Progenitor cell of endocrine pancreas (in vitro differentiated cells): ENCODE measurements around the gene OXCT2. TPM values are rescaled to one million over a fixed set of nuclear protein-coding genes. Genes with fewer than 3 reads are reported as not detected.

Experiments
- DNase-seq: peaks from one replicate; pipeline ENCODE4 v3.0.0; 2021; ENCODE audit warnings: low spot score; ENCODE audit not compliant: unreplicated experiment
- H3K27ac Mint-ChIP-seq: 2 replicates; pipeline ENCODE4 v1.8.0; 2021; ENCODE audit warnings: mild to moderate bottlenecking, moderate library complexity, mixed read lengths
- H3K27me3 Mint-ChIP-seq: 2 replicates; pipeline ENCODE4 v1.8.0; 2021; ENCODE audit warnings: mixed read lengths
- H3K36me3 Mint-ChIP-seq: 2 replicates; pipeline ENCODE4 v1.8.0; 2022; ENCODE audit warnings: mixed read lengths; ENCODE audit not compliant: insufficient read depth
- H3K4me1 Mint-ChIP-seq: 2 replicates; pipeline ENCODE4 v1.8.0; 2021; ENCODE audit warnings: low read depth, mixed read lengths
- H3K4me3 Mint-ChIP-seq: 2 replicates; pipeline ENCODE4 v1.8.0; 2021; ENCODE audit warnings: low read depth, mild to moderate bottlenecking, moderate library complexity, mixed read lengths
- H3K9me3 Mint-ChIP-seq: 2 replicates; pipeline ENCODE4 v1.8.0; 2021; ENCODE audit warnings: low read depth, mixed read lengths
- CTCF ChIP-seq: fragments of 200-600 bp; sonication (generic); IDR thresholded peaks from one replicate; pipeline ENCODE4 v1.5.0; 2021; ENCODE audit warnings: antibody characterized with exemption, mild to moderate bottlenecking; ENCODE audit not compliant: unreplicated experiment
- total RNA-seq: library from RNA; stranded (reverse); gene quantifications from 2 replicates; pipeline ENCODE4 v1.2.1, GENCODE V29; 2021

OXCT2 gene
- total RNA-seq, 1 donor from 2014 or later: not detected

- Mint-ChIP-seq H3K9me3 (no peaks in the 10 kb centered on the region), H3K27me3 (no peaks in the 10 kb centered on the region), H3K36me3 (peaks cover 12% of the 10 kb centered on the region), H3K4me1 (no peaks in the 10 kb centered on the region), H3K27ac (no peak overlapping the region), H3K4me3 (no peak overlapping the region)
- DNase-seq: no peak
- no peak for TF ChIP-seq CTCF
Observed at GRCh38 chr1:39761016-39761415, 10.1 kb downstream of the OXCT2 start.

GRCh38 chr1:39760074-39761008 is 10.8 kb downstream of the OXCT2 start:
- H3K4me1 Mint-ChIP-seq: no peaks in the 10 kb centered on the region
- no peak overlapping the region for H3K4me3 Mint-ChIP-seq
- TF ChIP-seq CTCF: no peak
- no peaks in the 10 kb centered on the region for H3K9me3 Mint-ChIP-seq
- no peaks in the 10 kb centered on the region for H3K27me3 Mint-ChIP-seq
- peaks cover 12% of the 10 kb centered on the region for H3K36me3 Mint-ChIP-seq
- H3K27ac Mint-ChIP-seq: no peak overlapping the region
- DNase-seq: no peak

- DNase-seq: no peak
- H3K9me3 Mint-ChIP-seq: no peaks in the 10 kb centered on the region
- no peak for TF ChIP-seq CTCF
- no peak overlapping the region for H3K4me3 Mint-ChIP-seq
- H3K36me3 Mint-ChIP-seq: peaks cover 12% of the 10 kb centered on the region
- H3K4me1 Mint-ChIP-seq: no peaks in the 10 kb centered on the region
- no peaks in the 10 kb centered on the region for H3K27me3 Mint-ChIP-seq
- H3K27ac Mint-ChIP-seq: no peak overlapping the region
Observed at GRCh38 chr1:39759436-39759726, 11.8 kb downstream of the OXCT2 start.

GRCh38 chr1:39758556-39759435 is 12.4 kb downstream of the OXCT2 start:
- Mint-ChIP-seq H3K36me3 (peaks cover 12% of the 10 kb centered on the region), H3K9me3 (no peaks in the 10 kb centered on the region), H3K27ac (peak overlapping the region; percentile 59), H3K27me3 (no peaks in the 10 kb centered on the region), H3K4me3 (no peak overlapping the region), H3K4me1 (no peaks in the 10 kb centered on the region)
- no peak for TF ChIP-seq CTCF
- no peak for DNase-seq

- H3K27me3 Mint-ChIP-seq: no peaks in the 10 kb centered on the region
- no peak overlapping the region for H3K27ac Mint-ChIP-seq
- no peaks in the 10 kb centered on the region for H3K4me1 Mint-ChIP-seq
- peaks cover 12% of the 10 kb centered on the region for H3K36me3 Mint-ChIP-seq
- H3K4me3 Mint-ChIP-seq: no peak overlapping the region
- TF ChIP-seq CTCF: no peak
- H3K9me3 Mint-ChIP-seq: no peaks in the 10 kb centered on the region
- no peak for DNase-seq
Observed at GRCh38 chr1:39757501-39757900, 13.6 kb downstream of the OXCT2 start.
